Hepatocyte (in vitro differentiated cells): Measurements from ENCODE around the gene ANO4. TPM values are rescaled to one million over a fixed set of nuclear protein-coding genes. Genes with fewer than 3 reads are reported as not detected.

Source experiments
- DNase-seq: peaks from one replicate; pipeline ENCODE4 v3.0.0-alpha.2; 2016; ENCODE audit warnings: low spot score
- H2AFZ ChIP-seq: fragments of 200-600 bp; sonication (generic); 2 replicates; pipeline ENCODE4 v1.6.0; 2016; ENCODE audit warnings: antibody characterized with exemption, mild to moderate bottlenecking
- H3K27ac ChIP-seq: fragments of 200-600 bp; sonication (generic); 2 replicates; pipeline ENCODE4 v1.5.1; 2016; ENCODE audit warnings: mild to moderate bottlenecking
- H3K27me3 ChIP-seq: fragments of 200-600 bp; sonication (generic); 2 replicates; pipeline ENCODE4 v1.6.1; 2016
- H3K36me3 ChIP-seq: fragments of 200-600 bp; sonication (generic); replicated peaks from 2 replicates; pipeline ENCODE4 v1.5.1; 2016; ENCODE audit warnings: low read depth; ENCODE audit not compliant: insufficient read depth
- H3K4me1 ChIP-seq: fragments of 200-600 bp; sonication (generic); 2 replicates; pipeline ENCODE4 v1.5.1; 2016; ENCODE audit warnings: mild to moderate bottlenecking, moderate library complexity; ENCODE audit not compliant: insufficient read depth
- H3K4me2 ChIP-seq: fragments of 200-600 bp; sonication (generic); 2 replicates; pipeline ENCODE4 v1.6.0; 2016
- H3K4me3 ChIP-seq: fragments of 200-600 bp; sonication (generic); 2 replicates; pipeline ENCODE4 v1.5.1; 2016; ENCODE audit warnings: mild to moderate bottlenecking
- H3K79me2 ChIP-seq: fragments of 200-600 bp; sonication (generic); 2 replicates; pipeline ENCODE4 v1.6.0; 2017; ENCODE audit warnings: mild to moderate bottlenecking
- H3K9me2 ChIP-seq: fragments of 200-600 bp; sonication (generic); replicated peaks from 2 replicates; pipeline ENCODE4 v1.6.0; 2017; ENCODE audit warnings: mild to moderate bottlenecking; ENCODE audit not compliant: insufficient read depth
- H3K9me3 ChIP-seq: fragments of 200-600 bp; sonication (generic); 2 replicates; pipeline ENCODE4 v1.5.1; 2016; ENCODE audit warnings: low read depth, mild to moderate bottlenecking
- H4K20me1 ChIP-seq: fragments of 200-600 bp; sonication (generic); 2 replicates; pipeline ENCODE4 v1.6.0; 2016; ENCODE audit warnings: mild to moderate bottlenecking; ENCODE audit not compliant: insufficient read depth, poor library complexity, severe bottlenecking
- CTCF ChIP-seq: fragments of 200-600 bp; sonication (generic); IDR thresholded peaks from 2 replicates; pipeline ENCODE4 v1.5.1; 2016; ENCODE audit warnings: antibody characterized with exemption, mild to moderate bottlenecking; ENCODE audit not compliant: poor library complexity
- EZH2 ChIP-seq: fragments of 200-600 bp; sonication (generic); IDR thresholded peaks from 2 replicates; pipeline ENCODE4 v1.6.1; 2016; ENCODE audit warnings: antibody characterized with exemption, mild to moderate bottlenecking, borderline replicate concordance
- EZH2phosphoT487 ChIP-seq: fragments of 200-600 bp; sonication (generic); IDR thresholded peaks from one replicate; pipeline ENCODE4 v1.6.1; 2018; ENCODE audit warnings: antibody characterized with exemption, mild to moderate bottlenecking, low read depth, moderate library complexity; ENCODE audit not compliant: unreplicated experiment, severe bottlenecking
- WGBS: methylation state at CpG from one replicate; pipeline ENCODE4 v1.1.6; 2016; ENCODE audit warnings: low lambda C conversion rate; ENCODE audit errors: missing lambda C conversion rate; 5-methylcytosine and 5-hydroxymethylcytosine counted together
- polyA plus RNA-seq: library from polyadenylated mRNA; unstranded; fragments of >200 nt; fragmentation: Nextera tagmentation; extraction: Ambion mirVana; gene quantifications from 2 replicates; pipeline ENCODE4 v1.2.1, GENCODE V29; 2016
- total RNA-seq: library from RNA; depleted of rRNA; stranded (reverse); fragments of >200 nt; gene quantifications from 2 replicates; pipeline ENCODE4 v1.2.3, GENCODE V29; 2014

The ANO4 gene
- total and polyA plus RNA-seq, 2 experiments from 2014 or later: 1.6 to 2.3 TPM

- Histone ChIP-seq H3K9me3 (no peaks in the 10 kb centered on the region), H3K27ac (peak overlapping the region; percentile 59), H2AFZ (no peak overlapping the region), H3K9me2 (no peaks in the 10 kb centered on the region), H3K79me2 (no peaks in the 10 kb centered on the region), H3K4me3 (no peak overlapping the region), H3K36me3 (no peaks in the 10 kb centered on the region), H3K4me2 (no peak overlapping the region), H3K27me3 (no peaks in the 10 kb centered on the region), H3K4me1 (no peaks in the 10 kb centered on the region), H4K20me1 (no peaks in the 10 kb centered on the region)
- DNase-seq: peak; percentile 56
- TF ChIP-seq CTCF (no peak), EZH2phosphoT487 (no peak), EZH2 (no peak)
- WGBS: 60% methylated on average over 3 of the region's 3 CpGs
Measured at GRCh38 chr12:101174541-101174940, 380.0 kb downstream of the ANO4 start.

Other genes starting within 250 kb of the ANO4 start
- gene GAS2L3, start 221.1 kb upstream of the ANO4 start, total RNA-seq: 14.9 and 22.5 TPM in 2 replicates
- 1.8 and 4.5 TPM in 2 replicates for gene GAS2L3, start 221.1 kb upstream of the ANO4 start, polyA plus RNA-seq